ENCODE results near the gene CNNM4. TPM values are rescaled to one million over a fixed set of nuclear protein-coding genes. Genes with fewer than 3 reads are reported as not detected.

CNNM4 gene
- polyA plus RNA-seq, 3 donors: 12.6 to 16.7 (median 13.8) TPM

- no peak for DNase-seq
Measured at GRCh38 chr2:96856776-96857666, 96.3 kb downstream of the CNNM4 start.

GRCh38 chr2:96857667-96858372, 97.1 kb downstream of the CNNM4 start, which contains the start of gene ANKRD39:
Gene ANKRD39 (minus strand): TSS chr2:96858016. CDS start chr2:96857987, 29 bp downstream.
- DNase-seq: peak; percentile 98

GRCh38 chr2:96859099-96859649, 98.5 kb downstream of the CNNM4 start:
- DNase-seq: no peak

GRCh38 chr2:96859681-96860064, 99.0 kb downstream of the CNNM4 start:
- no peak for DNase-seq

GRCh38 chr2:96860065-96861029, 99.6 kb downstream of the CNNM4 start:
- no peak for DNase-seq

- no peak for DNase-seq
Measured at GRCh38 chr2:96861074-96861473, 100.4 kb downstream of the CNNM4 start.

Other genes starting within 250 kb of the CNNM4 start
- 1 to 10 TPM; 4.5 to 5.4 (median 5.2) TPM for gene ARID5A, start 224.2 kb upstream of the CNNM4 start, polyA plus RNA-seq (ENCODE audit: insufficient read length in 3 of 3)
- gene KANSL3, start 122.6 kb upstream of the CNNM4 start, polyA plus RNA-seq (ENCODE audit: insufficient read length in 3 of 3): 10 to 100 TPM; 51.8 to 67.5 (median 64.8) TPM
- 1 to 10 TPM in 2 of 3 donors, under 1 TPM in 1; 0.85 to 2.3 (median 2.1) TPM for gene FER1L5, start 118.1 kb upstream of the CNNM4 start, polyA plus RNA-seq (ENCODE audit: insufficient read length in 3 of 3)
- gene LMAN2L, start 20.8 kb upstream of the CNNM4 start, polyA plus RNA-seq (ENCODE audit: insufficient read length in 3 of 3): 10 to 100 TPM; 54.1 to 59.9 (median 54.7) TPM
- 10 to 100 TPM; 33.7 to 44.2 (median 40.6) TPM for gene CNNM3, start 55.4 kb downstream of the CNNM4 start, polyA plus RNA-seq (ENCODE audit: insufficient read length in 3 of 3)
- gene ANKRD23, start 83.1 kb downstream of the CNNM4 start, polyA plus RNA-seq (ENCODE audit: insufficient read length in 3 of 3): 1 to 10 TPM; 3.9 to 7.3 (median 5.7) TPM
- 10 to 100 TPM in 2 of 3 donors, 1 to 10 TPM in 1; 8.5 to 11.3 (median 11.0) TPM for gene ANKRD39, start 97.1 kb downstream of the CNNM4 start, polyA plus RNA-seq (ENCODE audit: insufficient read length in 3 of 3)
- 10 to 100 TPM; 41.0 to 51.2 (median 43.1) TPM for gene SEMA4C, start 109.2 kb downstream of the CNNM4 start, polyA plus RNA-seq (ENCODE audit: insufficient read length in 3 of 3)
- gene FAM178B, start 225.7 kb downstream of the CNNM4 start, polyA plus RNA-seq (ENCODE audit: insufficient read length in 3 of 3): under 1 TPM; 0.38 to 0.73 (median 0.73) TPM

Measured in renal pelvis (tissue), 4 donors.